ENCODE data around the gene C5orf22.
"Not testable (repeated sequence)": the region's sequence is repeated elsewhere in the genome, so short reads cannot be mapped to it uniquely, and the experiment has no call there.

C5orf22 gene

DNA sequence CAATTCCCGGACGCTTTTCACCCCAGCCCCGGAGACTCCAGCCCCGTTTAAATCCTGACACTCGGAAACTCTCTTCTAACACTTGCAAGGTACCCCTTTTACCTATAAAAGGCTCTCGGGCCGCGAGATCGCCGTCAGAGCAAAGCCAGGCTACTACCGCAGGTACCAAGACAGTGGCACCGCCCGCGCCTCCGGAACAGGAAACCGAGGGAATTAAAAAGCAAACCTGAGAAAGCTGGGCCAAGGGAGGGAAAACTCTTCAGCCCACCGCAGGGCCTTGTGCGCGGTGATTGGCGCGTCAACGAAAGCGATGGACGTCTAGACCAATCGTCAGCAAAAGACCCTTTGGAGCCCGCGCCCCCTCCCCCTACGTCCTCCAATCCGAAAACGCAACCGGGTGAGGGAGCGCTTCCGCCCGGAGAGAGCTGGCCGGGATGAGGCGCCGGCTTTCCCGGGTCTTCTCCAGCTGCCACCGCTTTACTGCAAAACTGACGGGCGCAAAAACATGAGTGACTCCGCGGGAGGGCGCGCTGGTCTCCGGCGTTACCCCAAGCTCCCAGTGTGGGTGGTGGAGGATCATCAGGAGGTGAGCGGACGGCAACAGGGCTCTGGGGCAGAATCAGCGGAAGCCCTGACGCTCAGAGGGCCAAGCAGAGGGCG is at the start of gene C5orf22, which contains the start of gene DROSHA:
C5orf22 (plus strand) TSS at position 414 of the 660 bp plus-strand sequence; CDS start at position 506, 92 bp downstream.
DROSHA (minus strand) TSS at position 206 of the 660 bp plus-strand sequence. CDS start 3,034 bp downstream, outside the sequence.
- FAIRE-seq (peak; percentile 94), DNase-seq (ENCODE audit: low spot score) (peak; percentile 94)

DNA sequence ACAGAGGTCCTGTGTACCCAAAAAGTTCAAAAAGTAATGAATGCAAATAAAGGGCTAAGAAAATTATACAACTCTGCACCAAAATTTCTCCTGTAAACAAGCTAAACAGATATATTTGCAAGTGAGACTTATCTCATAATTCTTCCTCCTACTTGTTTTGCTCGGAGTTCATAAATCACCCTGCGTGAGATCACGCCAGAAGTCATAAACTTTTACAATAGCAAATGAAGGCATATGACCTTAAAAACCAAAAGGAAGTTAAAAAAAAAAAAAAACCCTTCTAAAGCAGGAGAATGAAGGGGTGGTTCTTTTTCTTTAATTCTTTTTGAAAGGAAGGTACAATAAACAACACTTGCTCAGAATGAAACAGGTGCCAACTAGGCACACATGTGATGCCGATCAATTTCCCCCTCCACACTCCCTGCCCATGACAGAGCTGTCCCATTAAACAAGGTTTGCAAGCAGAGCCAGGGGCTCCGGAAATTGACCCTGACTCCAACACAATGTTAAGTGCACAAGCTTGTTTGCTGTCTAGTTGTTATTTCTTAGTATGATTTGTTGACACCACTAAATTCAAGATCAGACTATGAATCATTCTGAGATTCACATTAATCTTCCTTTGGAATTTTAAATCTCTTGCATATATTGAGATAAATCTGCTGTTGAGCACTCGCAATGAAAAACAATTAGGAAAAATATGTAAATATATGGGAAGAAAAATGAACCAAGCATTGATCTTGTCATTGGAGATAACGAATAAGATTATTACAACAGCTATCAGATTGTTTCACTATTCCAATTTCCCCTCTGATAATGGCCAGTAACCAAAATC is 46.5 kb upstream of the C5orf22 start:
- no peak for DNase-seq (ENCODE audit: low spot score)
- FAIRE-seq: no peak

DNA sequence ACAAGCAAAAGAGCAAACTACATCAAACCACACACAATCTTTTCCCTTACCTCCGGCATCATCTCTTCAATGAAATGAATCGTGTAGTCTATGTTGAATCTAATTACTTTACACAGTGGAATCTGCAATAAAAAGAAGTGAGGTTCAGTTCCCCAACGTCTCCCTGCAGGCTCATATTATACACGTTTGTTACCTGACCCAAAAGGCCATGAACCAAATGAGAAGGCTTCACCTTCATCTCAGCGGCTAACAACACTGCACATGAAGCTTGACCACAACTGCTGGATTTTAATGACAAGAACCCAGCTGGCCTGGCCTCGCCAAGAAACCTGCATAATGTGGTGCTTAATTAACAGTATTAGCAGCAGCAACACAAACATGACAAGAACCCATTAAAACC is 45.7 kb upstream of the C5orf22 start:
- DNase-seq (ENCODE audit: low spot score) (no peak), FAIRE-seq (no peak)

DNA sequence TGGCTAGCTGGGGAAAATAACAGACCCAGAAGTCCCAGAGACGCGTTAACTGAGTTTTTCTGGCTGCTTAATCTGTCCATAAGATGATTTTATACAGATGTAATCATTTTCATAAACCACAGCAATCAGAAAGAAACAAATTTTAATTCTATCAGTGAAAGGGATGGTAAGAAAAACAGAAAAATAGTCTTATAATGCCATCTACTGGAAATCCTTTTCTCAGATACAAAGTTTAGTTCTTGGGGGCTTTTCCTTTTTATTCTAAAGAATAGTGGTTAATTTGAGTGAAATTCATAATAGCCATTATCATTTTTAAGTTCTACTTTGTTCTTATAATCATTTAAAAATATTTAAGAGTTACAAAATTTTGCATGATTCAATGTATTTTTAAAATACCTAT is 44.6 kb upstream of the C5orf22 start:
- no peak for DNase-seq (ENCODE audit: low spot score)
- FAIRE-seq: peak; percentile 61

DNA sequence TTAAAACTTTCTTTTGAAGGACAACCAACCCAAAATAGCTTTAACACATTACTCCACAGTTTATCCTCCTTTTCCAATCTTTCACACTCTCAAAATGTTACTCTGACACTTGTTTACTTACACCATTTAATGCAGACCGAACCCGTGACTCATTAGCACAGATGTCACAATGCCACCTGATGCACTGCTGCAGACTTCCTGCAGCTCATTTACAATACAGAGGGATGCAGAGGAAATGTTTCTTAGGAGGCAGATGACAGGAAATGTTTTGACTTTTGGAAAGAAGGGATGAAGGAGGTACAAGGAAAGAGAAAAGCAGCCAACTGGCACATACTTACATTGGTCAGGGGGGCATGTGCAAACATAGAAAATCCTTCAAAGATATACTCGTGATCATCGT is 39.2 kb upstream of the C5orf22 start:
- DNase-seq (ENCODE audit: low spot score): no peak
- no peak for FAIRE-seq

GRCh38 chr5:31495336-31495735 is 36.8 kb upstream of the C5orf22 start:
- no peak for FAIRE-seq
- DNase-seq (ENCODE audit: low spot score): no peak

- DNase-seq (ENCODE audit: low spot score) (no peak), FAIRE-seq (no peak)
These were observed 35.8 kb upstream of the C5orf22 start for GRCh38 chr5:31496301-31496700.

DNA sequence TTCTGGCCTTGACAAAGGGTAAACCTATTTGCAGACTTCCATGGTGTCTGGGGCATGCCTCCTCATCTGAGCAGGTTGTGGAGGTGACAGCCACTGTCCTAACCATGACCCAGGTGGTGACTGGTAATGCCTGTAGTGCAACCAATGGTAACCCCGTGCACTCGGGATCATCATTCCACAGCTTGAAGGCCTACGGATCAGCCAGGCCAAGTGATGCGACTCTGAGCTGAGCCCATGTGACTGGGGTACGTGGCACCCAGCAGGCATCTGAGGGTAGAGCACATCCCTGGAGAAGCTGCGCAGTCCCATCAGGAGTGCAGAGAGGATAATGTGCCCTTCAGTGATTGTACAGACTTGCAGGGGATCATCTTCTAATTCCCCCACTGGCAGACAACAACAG is 35.2 kb upstream of the C5orf22 start:
- FAIRE-seq (no peak), DNase-seq (ENCODE audit: low spot score) (no peak)

DNA sequence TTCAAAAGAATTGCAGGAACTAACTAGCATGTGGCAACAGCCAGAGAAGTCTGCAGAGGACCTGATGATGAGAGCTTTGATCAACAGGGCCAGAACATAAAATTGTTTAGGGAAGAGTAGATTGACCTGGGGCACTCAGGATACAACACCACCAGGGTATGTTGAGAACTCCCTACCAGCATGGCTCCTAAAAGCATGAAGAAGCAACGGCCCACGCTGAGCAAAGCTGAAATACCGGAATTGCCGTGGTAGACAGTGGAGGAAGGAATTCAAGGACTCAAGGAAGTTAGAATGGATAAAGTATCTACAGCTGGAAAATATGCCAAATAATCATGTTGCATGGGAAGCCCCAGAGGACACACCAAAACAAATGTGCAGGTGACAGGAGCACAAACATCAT is 31.8 kb upstream of the C5orf22 start:
- FAIRE-seq (no peak), DNase-seq (ENCODE audit: low spot score) (no peak)

DNA sequence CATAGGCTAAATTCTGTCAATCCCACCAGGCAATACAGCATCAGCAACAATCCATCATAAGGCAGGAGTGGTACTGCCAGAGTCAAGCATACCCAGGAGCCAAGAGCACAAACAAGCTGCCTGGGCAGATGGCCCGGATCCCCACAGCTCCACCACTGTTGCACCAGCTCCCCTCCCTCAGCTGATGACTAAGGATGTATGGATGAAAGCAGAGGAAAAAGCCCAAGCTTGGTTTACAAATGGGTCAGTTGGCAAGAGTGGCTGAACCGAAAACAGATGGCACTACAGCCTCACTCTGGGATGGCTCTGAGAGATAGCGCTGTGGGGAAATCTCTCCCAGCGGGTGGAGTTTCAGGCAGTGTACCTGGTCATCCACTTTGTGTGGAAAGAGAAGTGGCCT is 29.6 kb upstream of the C5orf22 start:
- no peak for DNase-seq (ENCODE audit: low spot score)
- no peak for FAIRE-seq

GRCh38 chr5:31504529-31504928 is 27.6 kb upstream of the C5orf22 start:
- DNase-seq (ENCODE audit: low spot score) (no peak), FAIRE-seq (no peak)

DNA sequence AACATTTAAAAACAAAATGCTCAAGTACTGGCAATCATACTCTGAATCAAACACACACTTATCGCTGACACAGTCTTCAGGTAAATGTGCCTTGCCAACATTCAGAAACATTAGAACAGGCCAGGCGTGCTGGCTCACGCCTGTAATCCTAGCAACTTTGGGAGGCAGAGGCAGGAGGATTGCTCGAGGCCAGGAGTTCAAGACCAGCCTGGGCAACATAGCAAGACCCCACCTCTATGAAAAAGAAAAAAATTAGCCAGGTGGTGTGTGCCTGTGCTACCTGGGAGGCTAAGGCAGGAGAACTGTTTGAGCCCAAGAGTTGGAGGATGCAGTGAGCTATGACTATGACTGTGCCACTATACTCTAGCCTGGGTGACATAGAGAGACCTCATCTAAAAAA is 20.8 kb upstream of the C5orf22 start:
- DNase-seq (ENCODE audit: low spot score) (no peak), FAIRE-seq (no peak)

- FAIRE-seq: peak; percentile 47
- DNase-seq (ENCODE audit: low spot score): no peak
These were observed 15.3 kb upstream of the C5orf22 start for GRCh38 chr5:31516802-31517201.

- DNase-seq (ENCODE audit: low spot score) (no peak), FAIRE-seq (no peak)
These were observed 9.1 kb upstream of the C5orf22 start for GRCh38 chr5:31523041-31523440.

DNA sequence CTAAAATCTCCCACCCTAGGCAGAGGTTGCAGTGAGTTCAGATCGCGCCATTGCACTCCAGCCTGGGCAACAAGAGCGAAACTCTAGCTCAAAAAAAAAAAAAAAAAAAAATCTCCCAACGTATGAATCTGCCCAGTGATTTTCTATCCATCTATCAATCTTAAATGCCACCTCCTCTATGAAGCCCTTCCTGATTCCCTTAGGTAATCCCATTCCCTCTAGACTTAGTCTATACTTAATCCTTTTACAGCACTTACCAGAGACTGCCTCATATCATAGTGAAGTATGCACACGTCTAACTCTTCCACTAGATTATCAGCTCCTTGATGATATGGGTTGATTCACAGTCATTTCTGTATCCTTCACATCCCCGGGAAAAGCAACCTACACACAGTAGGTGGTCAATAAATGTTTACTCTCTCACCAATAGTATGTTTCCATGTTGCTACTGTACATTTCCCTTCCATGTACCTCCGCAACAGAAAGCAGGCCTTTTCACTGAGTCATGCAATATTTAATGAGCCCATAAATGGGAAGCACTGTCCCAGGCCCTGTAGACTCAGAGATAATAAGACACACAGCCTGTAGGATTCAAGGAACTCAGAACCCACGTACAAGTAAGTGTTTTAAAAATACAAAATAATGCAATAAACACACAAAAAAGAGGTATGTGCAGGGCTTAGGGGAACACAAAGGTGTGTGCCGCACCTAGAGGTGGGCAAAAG is 1.4 kb upstream of the C5orf22 start:
- FAIRE-seq (peak; percentile 65), DNase-seq (ENCODE audit: low spot score) (peak; percentile 79)

DNA sequence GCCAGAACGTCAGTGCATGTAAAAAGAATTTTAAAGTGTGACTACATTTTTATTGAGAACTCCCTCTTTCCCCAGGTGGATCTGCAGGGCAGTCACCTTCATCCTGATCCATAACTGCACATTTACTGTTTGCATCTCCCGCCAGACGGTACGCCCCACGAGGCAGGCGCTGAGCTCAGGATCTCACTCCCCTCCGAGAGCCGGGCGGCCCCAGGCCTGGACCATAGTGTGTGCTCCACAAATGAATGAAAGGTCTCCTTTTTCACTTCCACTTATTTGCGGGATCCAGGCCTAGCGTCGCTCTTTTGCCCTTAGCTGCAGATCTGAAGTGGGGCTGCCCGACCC is 586 bp upstream of the C5orf22 start:
- DNase-seq (ENCODE audit: low spot score) (no peak), FAIRE-seq (no peak)

- FAIRE-seq: no peak
- DNase-seq (ENCODE audit: low spot score): no peak
These were observed 2.5 kb downstream of the C5orf22 start for GRCh38 chr5:31534527-31535046.

DNA sequence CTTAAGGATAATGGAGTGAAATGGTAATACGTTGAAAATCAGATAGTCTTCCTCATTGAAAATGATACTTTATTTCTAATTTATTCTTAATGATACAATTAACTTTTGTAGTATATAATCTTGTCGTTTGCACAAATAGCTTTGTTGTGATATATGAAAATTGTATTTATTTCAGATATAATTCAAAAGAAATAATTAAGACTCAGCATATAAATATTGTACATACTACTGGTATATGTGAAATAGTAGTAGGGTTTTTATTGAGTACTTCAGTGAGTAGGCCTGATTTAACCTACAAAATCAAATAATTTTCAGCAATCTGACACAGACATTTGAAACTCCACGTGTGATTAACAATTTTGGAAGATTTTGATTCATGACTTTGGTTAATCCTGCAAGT is 4.8 kb downstream of the C5orf22 start:
- DNase-seq (ENCODE audit: low spot score): no peak
- FAIRE-seq: no peak

- FAIRE-seq: no peak
- DNase-seq (ENCODE audit: low spot score): no peak
These were observed 5.2 kb downstream of the C5orf22 start for GRCh38 chr5:31537349-31537748.

GRCh38 chr5:31537851-31538250 is 5.8 kb downstream of the C5orf22 start:
- no peak for DNase-seq (ENCODE audit: low spot score)
- no peak for FAIRE-seq

- DNase-seq (ENCODE audit: low spot score); FAIRE-seq: not testable (repeated sequence)
These were observed 17.0 kb downstream of the C5orf22 start for GRCh38 chr5:31549114-31549513.

DNA sequence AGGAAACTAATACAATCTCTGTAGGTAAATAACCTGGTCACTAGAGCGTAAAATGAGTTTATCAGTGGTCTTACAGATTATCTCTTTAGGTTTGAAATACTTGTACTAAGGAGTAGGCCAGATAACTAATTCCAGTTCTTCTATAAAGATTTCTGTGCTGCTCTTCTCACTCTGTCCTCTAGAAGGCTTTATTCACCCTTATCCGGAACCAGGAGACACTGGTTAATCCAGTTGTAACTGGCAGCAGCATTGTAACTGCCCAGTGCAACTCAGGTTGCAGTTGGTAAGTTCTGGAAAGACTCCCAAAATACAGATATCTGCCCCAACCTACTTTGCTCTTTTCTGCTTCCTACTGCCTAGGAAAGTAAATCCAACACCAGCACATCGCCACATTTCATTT is 19.8 kb downstream of the C5orf22 start:
- FAIRE-seq (no peak), DNase-seq (ENCODE audit: low spot score) (no peak)

All from RCC 7860 (cell line).